ENCODE measurements around the gene NFATC4.

GRCh38 chr14:24404814-24405213 lies 36.8 kb downstream of the NFATC4 start:
- TF ChIP-seq CTCF (IDR thresholded peaks at IDR 0.05; ENCODE audit: borderline replicate concordance, extremely low read depth, low read length, poor library complexity, severe bottlenecking) (no peak), EZH2 (IDR thresholded peaks at IDR 0.05; ENCODE audit: borderline replicate concordance, low read depth, low read length, severe bottlenecking) (no peak)

All from DND-41 (cell line).